B cell (primary cell): Measurements from ENCODE around the gene SLC26A1.

ENCODE experiments used
- EZH2 ChIP-seq: IDR thresholded peaks from 2 replicates; pipeline ENCODE4 v1.6.1; 2012; ENCODE audit warnings: borderline replicate concordance, low read depth, mild to moderate bottlenecking, moderate library complexity, low read length; ENCODE audit not compliant: insufficient read depth, poor library complexity, severe bottlenecking
- TF ChIP-seq, protein P1 (sequence below): fragments of 200-600 bp; IDR thresholded peaks from one replicate; pipeline ENCODE4 v1.8.0; 2022; ENCODE audit warnings: antibody characterized with exemption, mild to moderate bottlenecking

GRCh38 chr4:951186-951585 is 42.0 kb downstream of the SLC26A1 start:
- TF ChIP-seq EZH2: no peak
- TF ChIP-seq, protein P1, sequence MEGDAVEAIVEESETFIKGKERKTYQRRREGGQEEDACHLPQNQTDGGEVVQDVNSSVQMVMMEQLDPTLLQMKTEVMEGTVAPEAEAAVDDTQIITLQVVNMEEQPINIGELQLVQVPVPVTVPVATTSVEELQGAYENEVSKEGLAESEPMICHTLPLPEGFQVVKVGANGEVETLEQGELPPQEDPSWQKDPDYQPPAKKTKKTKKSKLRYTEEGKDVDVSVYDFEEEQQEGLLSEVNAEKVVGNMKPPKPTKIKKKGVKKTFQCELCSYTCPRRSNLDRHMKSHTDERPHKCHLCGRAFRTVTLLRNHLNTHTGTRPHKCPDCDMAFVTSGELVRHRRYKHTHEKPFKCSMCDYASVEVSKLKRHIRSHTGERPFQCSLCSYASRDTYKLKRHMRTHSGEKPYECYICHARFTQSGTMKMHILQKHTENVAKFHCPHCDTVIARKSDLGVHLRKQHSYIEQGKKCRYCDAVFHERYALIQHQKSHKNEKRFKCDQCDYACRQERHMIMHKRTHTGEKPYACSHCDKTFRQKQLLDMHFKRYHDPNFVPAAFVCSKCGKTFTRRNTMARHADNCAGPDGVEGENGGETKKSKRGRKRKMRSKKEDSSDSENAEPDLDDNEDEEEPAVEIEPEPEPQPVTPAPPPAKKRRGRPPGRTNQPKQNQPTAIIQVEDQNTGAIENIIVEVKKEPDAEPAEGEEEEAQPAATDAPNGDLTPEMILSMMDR: no peak
